H1 (cell line): ENCODE results near the gene SH2D5. TPM values are rescaled to one million over a fixed set of nuclear protein-coding genes. Genes with fewer than 3 reads are reported as not detected.

Experiments used
- CTCF ChIA-PET: fragments of 300-600 bp; sonication (Branson Sonifier 250); formaldehyde crosslinking; loops from one replicate; lab custom pipeline; 2021; ENCODE audit not compliant: partially characterized antibody; lab: Charles Lee
- POLR2A ChIA-PET: fragments of 300-600 bp; sonication (Branson Sonifier 250); formaldehyde crosslinking; loops from one replicate; lab custom pipeline; 2021; ENCODE audit warnings: inconsistent platforms; ENCODE audit not compliant: partially characterized antibody; lab: Charles Lee
- DNase-seq, 2 experiments: peaks; one replicate each; pipeline versions ENCODE4 v3.0.0 to v3.0.0-alpha.2; 2010 to 2022; ENCODE audit warnings: low spot score in 2 of 2, low read depth in 1 of 2, mixed read lengths in 1 of 2
- FAIRE-seq: peaks from 2 replicates; lab custom pipeline; 2011; peaks lifted over from hg19 to GRCh38; lab: Jason Lieb, UNC
- H2AFZ ChIP-seq: 2 replicates; pipeline ENCODE4 v1.8.1; 2012; ENCODE audit warnings: low read length, inconsistent platforms
- H2AK5ac ChIP-seq: 2 replicates; pipeline ENCODE4 v1.6.1; 2013; ENCODE audit warnings: low read depth, low read length
- H2BK120ac ChIP-seq: replicated peaks from 2 replicates; pipeline ENCODE3; 2013; ENCODE audit warnings: low read depth, low read length, inconsistent platforms
- H2BK12ac ChIP-seq: 2 replicates; pipeline ENCODE4 v1.6.1; 2013; ENCODE audit warnings: low read depth, low read length
- H2BK15ac ChIP-seq: 2 replicates; pipeline ENCODE4 v1.6.1; 2013; ENCODE audit warnings: low read length
- H2BK20ac ChIP-seq: 2 replicates; pipeline ENCODE4 v1.6.1; 2013; ENCODE audit warnings: low read length
- H2BK5ac ChIP-seq: 2 replicates; pipeline ENCODE4 v1.6.1; 2013; ENCODE audit warnings: low read depth, low read length
- H3K14ac ChIP-seq: 2 replicates; pipeline ENCODE4 v1.6.1; 2013; ENCODE audit warnings: inconsistent platforms; ENCODE audit not compliant: insufficient read length
- H3K18ac ChIP-seq: 2 replicates; pipeline ENCODE4 v1.6.1; 2013; ENCODE audit warnings: low read length; ENCODE audit errors: extremely low read depth
- H3K23ac ChIP-seq: 2 replicates; pipeline ENCODE4 v1.6.1; 2013; ENCODE audit warnings: inconsistent platforms; ENCODE audit not compliant: insufficient read length
- H3K23me2 ChIP-seq: 2 replicates; pipeline ENCODE4 v1.6.1; 2013; ENCODE audit warnings: low read depth, low read length
- H3K27ac ChIP-seq: 2 replicates; pipeline ENCODE4 v1.6.1; 2011; ENCODE audit warnings: low read depth, low read length, inconsistent platforms
- H3K27me3 ChIP-seq, 4 experiments: replicated peaks in 1 of 4; 1 replicate in 1 of 4; 2 replicates in 3 of 4; pipeline versions ENCODE4 v1.6.1 to v1.8.1; 2011 to 2013; ENCODE audit warnings: low read length in 3 of 4, mild to moderate bottlenecking in 3 of 4, inconsistent platforms in 2 of 4, mixed read lengths in 2 of 4, moderate library complexity in 1 of 4; ENCODE audit not compliant: control insufficient read depth in 3 of 4, insufficient read depth in 3 of 4; ENCODE audit errors: extremely low read depth in 1 of 4
- H3K36me3 ChIP-seq, 4 experiments: 2 replicates each; pipeline versions ENCODE4 v1.6.1 to v1.8.1; 2011 to 2013; ENCODE audit warnings: mild to moderate bottlenecking in 4 of 4, low read length in 3 of 4, moderate library complexity in 2 of 4, control low read depth in 1 of 4, inconsistent platforms in 1 of 4; ENCODE audit not compliant: insufficient read depth in 4 of 4, control insufficient read depth in 2 of 4
- H3K4ac ChIP-seq: replicated peaks from 2 replicates; pipeline ENCODE3; 2013; ENCODE audit warnings: low read length, low read depth, mixed read lengths, inconsistent platforms; ENCODE audit not compliant: insufficient read length
- H3K4me1 ChIP-seq, 4 experiments: replicated peaks in 1 of 4; 1 replicate in 1 of 4; 2 replicates in 3 of 4; pipeline versions ENCODE4 v1.6.1 to v1.8.1; 2011 to 2013; ENCODE audit warnings: low read length in 3 of 4, inconsistent platforms in 2 of 4, mixed read lengths in 1 of 4; ENCODE audit not compliant: insufficient read depth in 4 of 4, control insufficient read depth in 3 of 4
- H3K4me2 ChIP-seq, 2 experiments: 2 replicates each; pipeline versions ENCODE4 v1.6.1 to v1.8.1; 2011 to 2013; ENCODE audit warnings: low read depth in 2 of 2, low read length in 2 of 2, control low read depth in 1 of 2, inconsistent platforms in 1 of 2, mild to moderate bottlenecking in 1 of 2; ENCODE audit not compliant: insufficient read depth in 1 of 2
- H3K4me3 ChIP-seq, 4 experiments: fragments of 200-600, 300-600 bp in 1 of 4; sonication (generic), shearing (Covaris generic), sonication (Bioruptor Twin) in 1 of 4; 2 replicates each; pipeline versions ENCODE4 v1.5.1 to v1.8.1; 2011 to 2016; ENCODE audit warnings: low read length in 4 of 4, low read depth in 3 of 4, control low read depth in 2 of 4, inconsistent platforms in 2 of 4, mild to moderate bottlenecking in 2 of 4, mixed read lengths in 1 of 4, moderate library complexity in 1 of 4; ENCODE audit not compliant: insufficient read depth in 2 of 4; ENCODE audit errors: extremely low read depth in 1 of 4
- H3K56ac ChIP-seq: replicated peaks from 2 replicates; pipeline ENCODE3; 2013; ENCODE audit warnings: low read depth, mild to moderate bottlenecking, mixed read lengths, low read length, inconsistent platforms; ENCODE audit not compliant: insufficient read length
- H3K79me1 ChIP-seq: 2 replicates; pipeline ENCODE4 v1.6.1; 2013; ENCODE audit warnings: low read depth, low read length, control low read depth
- H3K79me2 ChIP-seq, 2 experiments: 2 replicates each; pipeline versions ENCODE4 v1.6.1 to v1.8.1; 2012 to 2013; ENCODE audit warnings: low read length in 2 of 2, mild to moderate bottlenecking in 2 of 2, inconsistent platforms in 1 of 2; ENCODE audit not compliant: insufficient read depth in 2 of 2, control insufficient read depth in 1 of 2
- H3K9ac ChIP-seq, 4 experiments: replicated peaks in 1 of 4; 1 replicate in 1 of 4; 2 replicates in 3 of 4; pipeline versions ENCODE4 v1.6.1 to v1.8.1; 2011 to 2013; ENCODE audit warnings: low read depth in 3 of 4, low read length in 3 of 4, control low read depth in 2 of 4, mild to moderate bottlenecking in 2 of 4, moderate library complexity in 2 of 4, inconsistent platforms in 1 of 4; ENCODE audit errors: extremely low read depth in 1 of 4
- H3K9me3 ChIP-seq, 2 experiments: 2 replicates each; pipeline versions ENCODE4 v1.6.1 to v1.8.1; 2012 to 2013; ENCODE audit warnings: mild to moderate bottlenecking in 2 of 2, moderate library complexity in 2 of 2, control low read depth in 1 of 2, inconsistent platforms in 1 of 2, low read depth in 1 of 2, low read length in 1 of 2, mixed read lengths in 1 of 2; ENCODE audit not compliant: insufficient read depth in 2 of 2
- H4K20me1 ChIP-seq, 2 experiments: replicated peaks in 1 of 2; 2 replicates each; pipeline versions ENCODE3 to v1.8.1; 2011 to 2013; ENCODE audit warnings: inconsistent platforms in 2 of 2, low read length in 2 of 2, mild to moderate bottlenecking in 1 of 2; ENCODE audit not compliant: insufficient read depth in 2 of 2, control insufficient read depth in 1 of 2
- H4K5ac ChIP-seq: 2 replicates; pipeline ENCODE4 v1.6.1; 2013; ENCODE audit warnings: low read length, low read depth, mixed read lengths, inconsistent platforms; ENCODE audit not compliant: insufficient read length
- H4K8ac ChIP-seq: 2 replicates; pipeline ENCODE4 v1.8.0; 2013; ENCODE audit warnings: mild to moderate bottlenecking, moderate library complexity, low read length, inconsistent platforms; ENCODE audit not compliant: insufficient read depth; ENCODE audit errors: extremely low read depth
- H4K91ac ChIP-seq: replicated peaks from 2 replicates; pipeline ENCODE3; 2013; ENCODE audit warnings: low read length, mixed read lengths, inconsistent platforms; ENCODE audit not compliant: insufficient read length
- ASH2L ChIP-seq: fragments of 200-600, 300-600 bp; sonication (generic); IDR thresholded peaks from one replicate; pipeline ENCODE4 v1.7.1; 2017; ENCODE audit warnings: low read length
- CBX8 ChIP-seq: fragments of 300-800, 300-1000 bp; sonication (generic); IDR thresholded peaks from 2 replicates; pipeline ENCODE4 v1.7.1; 2016; ENCODE audit warnings: low read depth, low read length, borderline replicate concordance
- FOSL1 ChIP-seq: IDR thresholded peaks from 2 replicates; pipeline ENCODE4 v1.6.1; 2011; ENCODE audit warnings: mild to moderate bottlenecking, low read depth, low read length, moderate library complexity; ENCODE audit not compliant: insufficient read depth
- GTF2F1 ChIP-seq: IDR thresholded peaks from 2 replicates; pipeline ENCODE4 v1.6.1; 2012; ENCODE audit warnings: low read depth, low read length, improper control_type of control experiment, borderline replicate concordance
- HDAC6 ChIP-seq: IDR thresholded peaks from one replicate; pipeline ENCODE4 v1.7.1; 2012; ENCODE audit warnings: low read depth, mild to moderate bottlenecking, inconsistent platforms, low read length, moderate library complexity
- NRF1 ChIP-seq: IDR thresholded peaks from 2 replicates; pipeline ENCODE4 v1.6.1; 2011; ENCODE audit warnings: mild to moderate bottlenecking, low read depth, low read length, improper control_type of control experiment
- SIN3A ChIP-seq, 2 experiments: IDR thresholded peaks in 1 of 2; conservative IDR thresholded peaks in 1 of 2; 2 replicates each; pipeline ENCODE4 v1.6.1; 2011 to 2012; ENCODE audit warnings: low read length in 2 of 2, improper control_type of control experiment in 1 of 2, low read depth in 1 of 2, mild to moderate bottlenecking in 1 of 2
- TBP ChIP-seq: IDR thresholded peaks from 2 replicates; pipeline ENCODE4 v1.6.1; 2011; ENCODE audit warnings: low read depth, low read length, improper control_type of control experiment
- YY1 ChIP-seq: IDR thresholded peaks from 2 replicates; pipeline ENCODE4 v1.6.1; 2011; ENCODE audit warnings: low read depth, mild to moderate bottlenecking, low read length
- WGBS, 2 experiments: shearing (Covaris generic) in 1 of 2; methylation state at CpG; one replicate each; pipeline versions ENCODE4 v1.1.6 to v1.1.7; 2013 to 2015; ENCODE audit warnings: low lambda C conversion rate in 2 of 2, mixed read lengths in 2 of 2, inconsistent platforms in 1 of 2, low coverage in 1 of 2, missing lambda C conversion rate in 1 of 2; ENCODE audit not compliant: insufficient replicate concordance in 2 of 2, insufficient coverage in 1 of 2, insufficient read length in 1 of 2; ENCODE audit errors: extremely low coverage in 1 of 2, missing lambda C conversion rate in 1 of 2; 5-methylcytosine and 5-hydroxymethylcytosine counted together
- polyA plus RNA-seq, 7 experiments: library from polyadenylated mRNA; depleted of rRNA in 3 of 7; stranded (reverse) in 5 of 7; unstranded in 2 of 7; fragments of >200 nt in 5 of 7; fragments of 200-250 nt in 2 of 7; gene quantifications; 1 replicate in 5 of 7; 2 replicates in 1 of 7; 4 replicates in 1 of 7; pipeline versions ENCODE4 v1.2.1 to v1.2.3, GENCODE V29; 2011 to 2013; ENCODE audit warnings: missing spikeins in 2 of 7, mixed read lengths in 2 of 7
- total RNA-seq: library from RNA; stranded (reverse); fragmentation: NEBNext Ultra II Directional; extraction: Animal tissue kit (Norgen Biotek cat#: 25700); gene quantifications from 2 replicates; pipeline ENCODE4 v1.2.1, GENCODE V29; 2021
- TF ChIP-seq, protein P1 (sequence below): IDR thresholded peaks from 2 replicates; pipeline ENCODE4 v1.6.1; 2012; ENCODE audit warnings: low read length, inconsistent platforms

Gene SH2D5
- total and polyA plus RNA-seq, 2 of the 8 experiments (the other 6 are each of a cell fraction or from before 2014, with no cell fraction given): 13.2 to 18.4 TPM

DNA sequence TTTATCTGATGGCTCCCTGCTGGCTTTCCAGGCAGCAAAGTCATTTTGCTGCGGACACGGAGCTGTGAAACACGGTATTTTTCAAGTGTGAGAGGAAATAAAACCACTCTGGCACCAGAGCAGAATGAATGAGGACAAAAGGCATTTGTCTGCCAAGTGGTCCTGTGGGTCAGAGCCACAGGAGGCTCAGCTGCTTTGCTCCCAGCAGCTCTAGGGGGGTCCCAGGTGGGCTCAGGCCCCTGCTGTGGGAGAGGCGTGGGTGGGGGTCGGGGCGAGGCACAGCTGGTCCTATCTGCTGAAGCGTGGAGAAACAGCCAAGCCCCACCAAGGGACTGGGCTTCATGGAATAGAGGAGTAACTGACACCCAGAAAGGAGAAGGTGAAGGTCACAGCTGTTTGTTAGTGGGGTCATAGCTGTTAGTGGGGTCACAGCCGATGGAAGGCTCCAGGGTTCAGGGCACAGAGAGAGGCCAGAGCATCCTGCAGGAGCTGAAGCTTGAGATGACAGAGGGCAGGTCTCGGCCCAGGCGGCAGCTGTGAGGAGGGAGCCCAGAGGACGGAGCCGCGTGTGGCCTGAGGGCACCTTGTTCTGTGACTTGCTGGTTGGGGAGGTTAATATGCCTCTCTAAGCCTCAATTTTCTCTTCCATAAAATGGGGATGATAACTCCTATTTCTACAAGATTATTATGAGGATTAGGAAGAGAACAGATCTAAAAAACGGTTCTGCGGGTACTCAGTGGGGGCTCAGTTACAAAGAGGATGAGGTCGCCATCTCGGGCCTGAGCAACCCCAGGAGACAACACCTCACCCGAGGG is 21.8 kb downstream of the SH2D5 start:
- H3K23ac ChIP-seq: no peak overlapping the region
- FAIRE-seq: no peak
- no peak overlapping the region for H3K9ac ChIP-seq
- H2BK120ac ChIP-seq: no peak overlapping the region
- no peak overlapping the region for H2AFZ ChIP-seq
- no peak overlapping the region for H2BK5ac ChIP-seq
- no peak overlapping the region for H3K4me2 ChIP-seq
- no peak overlapping the region for H4K5ac ChIP-seq
- no peak overlapping the region for H2AK5ac ChIP-seq
- H3K36me3 ChIP-seq: no peaks in the 10 kb centered on the region; a peak in 1 of 8 replicates
- no peak overlapping the region for H3K18ac ChIP-seq
- no peak overlapping the region for H4K91ac ChIP-seq
- 93% methylated on average over 18 of the region's 18 CpGs; no CpG with 5 or more reads in 1 of the 2 experiments for WGBS, 2 experiments
- no peak overlapping the region for H2BK15ac ChIP-seq
- H2BK12ac ChIP-seq: no peak overlapping the region
- H3K4ac ChIP-seq: no peak overlapping the region
- ChIA-PET CTCF (interaction anchor here (0.6 to 1.7 kb wide), 6 partner anchors 14 to 454 kb away, joined by 3 to 5 read pairs (median 3); partner anchors contain the start of gene HP1BP3), POLR2A (interaction anchor here (0.7 to 1.3 kb wide), 3 partner anchors 10 to 13 kb away, joined by 3 to 4 read pairs (median 3); no protein-coding TSS in a partner anchor)
- H2BK20ac ChIP-seq: no peak overlapping the region
- no peaks in the 10 kb centered on the region for H3K23me2 ChIP-seq
- H4K20me1 ChIP-seq: peaks cover 1 to 5% of the 10 kb centered on the region in 2 experiments
- no peak overlapping the region for H3K56ac ChIP-seq
- no peak overlapping the region for H3K4me3 ChIP-seq
- H3K4me1 ChIP-seq: no peaks in the 10 kb centered on the region
- H3K27ac ChIP-seq: no peak overlapping the region
- H3K79me2 ChIP-seq: no peaks in the 10 kb centered on the region
- no peak for DNase-seq
- no peaks in the 10 kb centered on the region for H3K79me1 ChIP-seq
- H4K8ac ChIP-seq: no peak overlapping the region
- no peaks in the 10 kb centered on the region for H3K9me3 ChIP-seq
- no peaks in the 10 kb centered on the region for H3K27me3 ChIP-seq
- no peak overlapping the region for H3K14ac ChIP-seq
- TF ChIP-seq SIN3A (conservative IDR thresholded peaks at IDR 0.05 in 1 of 2, IDR thresholded peaks at IDR 0.05 in 1 of 2; ENCODE audit: low read depth in 1 of 2, low read length in 2 of 2): no peak
- no peak for TF ChIP-seq NRF1
- no peak for TF ChIP-seq CBX8
- no peak for TF ChIP-seq ASH2L
- TF ChIP-seq FOSL1: no peak
- no peak for TF ChIP-seq TBP
- no peak for TF ChIP-seq HDAC6
- TF ChIP-seq, protein P1, sequence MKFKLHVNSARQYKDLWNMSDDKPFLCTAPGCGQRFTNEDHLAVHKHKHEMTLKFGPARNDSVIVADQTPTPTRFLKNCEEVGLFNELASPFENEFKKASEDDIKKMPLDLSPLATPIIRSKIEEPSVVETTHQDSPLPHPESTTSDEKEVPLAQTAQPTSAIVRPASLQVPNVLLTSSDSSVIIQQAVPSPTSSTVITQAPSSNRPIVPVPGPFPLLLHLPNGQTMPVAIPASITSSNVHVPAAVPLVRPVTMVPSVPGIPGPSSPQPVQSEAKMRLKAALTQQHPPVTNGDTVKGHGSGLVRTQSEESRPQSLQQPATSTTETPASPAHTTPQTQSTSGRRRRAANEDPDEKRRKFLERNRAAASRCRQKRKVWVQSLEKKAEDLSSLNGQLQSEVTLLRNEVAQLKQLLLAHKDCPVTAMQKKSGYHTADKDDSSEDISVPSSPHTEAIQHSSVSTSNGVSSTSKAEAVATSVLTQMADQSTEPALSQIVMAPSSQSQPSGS: no peak
- no peak for TF ChIP-seq GTF2F1
- TF ChIP-seq YY1: no peak
